GM18909 (cell line): ENCODE measurements around the gene RAB12.
"Not testable (repeated sequence)": the region's sequence is repeated elsewhere in the genome, so short reads cannot be mapped to it uniquely, and the experiment has no call there.

ENCODE experiments used
- ATAC-seq: cut with Tn5 transposase; IDR thresholded peaks from one replicate; pipeline ENCODE4 v1.9.1; 2021; ENCODE audit warnings: mild to moderate bottlenecking; ENCODE audit not compliant: unreplicated experiment, poor library complexity

RAB12 gene

DNA sequence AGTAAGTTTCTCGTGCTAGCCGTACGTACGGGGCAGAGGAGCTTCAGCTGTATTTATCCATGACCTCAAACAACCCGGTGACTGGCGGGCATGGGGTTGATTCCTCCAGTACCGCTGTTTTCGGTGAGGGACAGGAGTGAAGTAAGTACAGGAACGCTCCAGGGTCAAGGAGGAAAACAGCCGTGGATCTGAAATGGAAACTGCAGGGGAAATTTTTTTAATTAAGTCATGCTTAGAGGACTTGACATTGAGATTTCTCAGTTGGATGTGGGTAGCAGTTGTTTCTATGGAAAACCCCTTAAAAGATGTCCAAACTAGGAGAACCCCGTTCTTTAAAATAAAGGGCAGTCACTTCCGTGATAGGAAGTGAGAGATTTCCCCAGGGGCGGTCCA is 1.2 kb downstream of the RAB12 start:
- ATAC-seq: no peak

DNA sequence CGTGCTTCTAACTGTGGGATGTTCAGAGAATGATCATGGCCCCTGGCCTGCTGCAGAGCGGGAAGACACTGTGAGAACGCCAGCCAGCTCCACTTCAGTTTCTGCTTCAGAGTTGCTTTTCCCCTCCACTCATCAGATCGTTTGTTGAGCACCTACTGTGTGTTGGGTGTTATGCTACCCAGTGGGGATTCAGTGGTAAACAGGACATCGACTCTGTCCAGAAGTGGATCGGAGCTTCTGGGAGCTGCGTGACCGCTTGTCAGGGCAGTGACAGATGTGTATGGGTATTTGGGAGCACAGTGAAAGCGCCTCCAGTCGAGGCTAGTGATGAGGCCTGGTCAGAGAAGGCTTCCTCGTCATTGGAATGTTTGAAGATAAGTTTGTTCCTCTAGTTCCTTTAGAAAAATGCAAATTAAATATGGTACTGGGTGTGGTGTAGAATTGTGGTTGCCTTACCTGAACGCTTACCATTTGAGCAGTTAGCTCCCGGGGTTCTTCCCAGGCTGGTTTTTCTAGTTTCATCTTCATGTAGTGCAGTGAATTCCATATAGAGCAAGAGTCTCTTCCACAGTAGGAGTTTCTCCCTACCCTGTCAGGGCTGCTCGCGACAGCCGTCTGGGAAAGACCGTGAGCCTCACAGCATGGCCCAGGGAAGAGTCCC is 2.8 kb downstream of the RAB12 start:
- no peak for ATAC-seq

DNA sequence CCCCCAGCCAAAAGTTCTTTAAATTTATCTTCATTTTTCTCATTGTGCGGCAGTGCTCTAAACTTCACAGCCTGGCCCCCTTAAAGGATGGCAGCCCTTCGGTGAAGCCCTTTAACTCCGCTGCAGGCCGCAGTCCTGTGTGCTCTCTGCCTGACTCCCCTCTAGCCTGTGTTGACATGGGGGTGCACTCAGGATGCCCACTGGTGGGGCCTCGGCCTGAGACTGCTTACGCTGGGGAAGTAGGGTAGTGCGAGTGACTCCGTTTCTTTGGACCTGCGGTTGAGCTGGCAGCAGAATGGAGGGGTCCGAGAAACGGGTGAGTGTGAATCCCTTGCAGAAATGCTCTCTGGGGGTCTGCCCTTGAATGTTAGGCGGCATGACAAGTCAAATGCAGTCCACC is 5.6 kb downstream of the RAB12 start:
- ATAC-seq: no peak

DNA sequence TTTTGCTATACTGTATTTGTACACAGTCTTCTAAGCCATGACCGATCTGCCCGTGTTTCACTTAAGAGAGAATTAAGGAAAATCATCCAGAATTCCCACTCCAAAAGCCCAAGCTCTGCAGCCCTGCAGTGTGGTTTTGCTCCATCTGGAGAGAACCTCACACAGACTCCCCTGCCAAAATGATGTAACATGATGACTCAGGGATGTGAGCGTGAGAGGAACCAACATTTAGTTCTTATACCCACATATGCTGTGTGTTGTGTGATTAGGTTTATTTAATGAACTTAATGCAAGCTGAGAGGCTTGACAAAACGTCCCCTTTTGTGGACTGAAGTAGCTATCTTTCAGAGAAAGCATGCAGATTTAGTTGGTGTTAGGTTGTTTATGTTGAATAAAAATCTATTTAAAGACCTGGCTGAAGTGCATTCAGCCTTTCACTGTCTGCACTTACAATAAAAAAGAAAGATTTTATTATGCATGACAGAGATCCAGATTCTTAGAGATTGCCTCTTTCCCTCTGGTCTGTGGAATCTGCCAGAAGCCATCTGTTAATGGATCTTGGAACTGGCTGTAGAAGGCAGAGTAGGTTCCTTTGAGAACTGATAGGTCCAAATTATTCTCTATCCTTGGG is 6.3 kb downstream of the RAB12 start:
- no peak for ATAC-seq

DNA sequence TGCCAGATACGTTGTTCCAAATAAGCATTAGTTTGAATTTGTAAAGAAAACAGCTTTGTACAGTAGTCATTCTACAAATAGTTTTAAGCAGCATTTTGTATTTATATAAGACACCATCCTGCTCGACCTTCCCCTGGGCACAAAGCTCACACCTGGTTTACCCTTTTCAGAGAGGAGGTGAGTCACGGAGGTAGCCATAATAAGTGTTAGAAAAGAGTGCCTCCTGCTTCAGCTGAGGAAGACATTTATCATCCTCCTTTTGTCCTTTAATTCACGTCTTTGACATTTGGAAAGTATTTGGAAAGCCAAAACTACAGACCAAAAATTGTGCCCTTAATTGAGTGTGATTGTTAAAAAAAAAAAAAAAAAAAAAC is 6.8 kb downstream of the RAB12 start:
- no peak for ATAC-seq

DNA sequence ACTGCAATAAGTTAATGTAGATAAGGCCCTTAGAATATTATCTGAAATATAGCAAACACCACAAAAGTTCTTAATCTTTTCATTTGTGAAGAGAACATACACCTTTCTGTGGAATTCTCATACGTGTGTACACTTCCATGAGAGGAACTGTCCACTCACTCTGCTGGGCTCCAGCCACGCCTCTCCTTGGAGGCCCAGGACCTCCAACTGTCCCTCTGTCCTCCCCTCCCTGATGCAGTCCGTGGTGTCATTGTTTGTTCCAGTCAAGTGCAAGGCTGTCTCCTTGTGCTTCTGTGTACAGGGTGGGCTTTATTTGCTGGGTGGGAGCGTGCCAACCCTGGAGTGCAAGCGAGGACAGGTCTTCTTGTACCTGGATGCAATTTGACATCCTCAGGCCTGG is 8.7 kb downstream of the RAB12 start:
- no peak for ATAC-seq

DNA sequence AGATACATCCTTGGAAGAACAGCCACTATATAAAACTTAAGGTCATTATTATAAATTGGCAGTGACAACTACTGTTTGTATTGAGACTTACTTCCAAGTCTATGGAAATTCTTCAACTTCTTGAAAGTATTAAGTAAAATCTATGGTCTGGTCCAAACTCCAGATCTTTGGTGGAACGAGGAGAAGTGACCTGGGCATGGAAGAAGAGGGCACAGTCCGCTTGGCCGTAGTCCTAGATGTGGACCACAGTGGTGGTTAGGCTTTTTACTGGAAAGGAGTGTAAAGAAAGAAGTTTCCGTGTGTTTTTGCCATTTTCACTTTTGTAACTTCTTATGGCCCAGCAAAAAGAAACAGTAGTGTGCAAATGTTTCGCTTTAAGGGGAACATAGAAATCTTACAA is 9.8 kb downstream of the RAB12 start:
- no peak for ATAC-seq

DNA sequence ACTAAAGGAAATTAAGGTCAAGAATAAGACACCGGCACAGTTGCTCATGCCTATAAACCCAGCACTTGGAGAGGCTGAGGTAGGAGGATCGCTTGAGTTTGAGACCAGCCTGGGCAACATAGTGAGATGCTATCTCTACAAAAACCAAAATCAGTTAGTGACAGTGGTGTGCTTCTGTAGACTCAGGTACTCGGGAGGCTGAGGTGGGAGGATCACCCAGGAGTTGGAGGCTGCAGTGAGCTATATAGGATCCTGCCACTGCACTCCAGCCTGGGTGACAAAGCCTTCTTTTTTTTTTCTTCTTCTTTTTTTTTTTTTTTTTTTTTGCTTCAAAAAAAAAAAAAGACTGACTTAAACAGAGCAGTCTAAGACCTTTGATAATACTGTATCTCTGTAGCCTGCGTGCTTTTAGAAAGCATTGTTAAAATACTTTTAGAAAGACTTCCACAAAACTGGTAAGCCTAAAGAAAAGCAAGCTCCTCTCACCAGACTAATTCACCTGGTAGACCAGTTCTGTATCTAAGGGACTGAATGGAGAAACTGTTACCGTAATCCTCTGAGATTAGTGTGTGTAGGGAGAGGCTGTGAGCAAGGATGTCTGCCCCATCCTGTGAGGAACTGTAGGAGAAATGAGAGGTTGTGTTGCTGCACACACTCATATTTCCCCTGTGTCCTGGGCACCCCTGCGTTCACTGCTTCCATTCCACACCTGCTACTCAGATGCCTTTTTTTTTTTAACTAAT is 10.8 kb downstream of the RAB12 start:
- no peak for ATAC-seq

DNA sequence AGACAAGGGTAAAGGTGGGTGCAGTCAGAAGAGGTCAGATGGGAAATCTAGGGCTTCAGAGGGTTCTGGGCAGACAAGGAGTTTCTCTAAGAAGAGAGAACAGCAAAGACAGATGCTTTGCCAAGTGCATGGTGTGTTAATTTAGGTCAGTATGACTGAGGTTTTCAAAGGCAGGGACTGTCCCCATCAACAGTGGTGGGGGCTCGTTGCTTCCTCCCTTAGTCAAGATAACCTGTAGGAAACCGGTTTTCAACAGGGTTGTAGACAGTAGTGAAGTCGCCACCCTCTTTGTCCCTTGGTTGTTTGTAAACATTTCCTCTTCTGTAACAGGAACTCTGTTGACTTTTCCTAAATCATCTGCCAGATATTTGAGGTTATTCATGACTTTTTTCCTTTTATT is 11.6 kb downstream of the RAB12 start:
- no peak for ATAC-seq

DNA sequence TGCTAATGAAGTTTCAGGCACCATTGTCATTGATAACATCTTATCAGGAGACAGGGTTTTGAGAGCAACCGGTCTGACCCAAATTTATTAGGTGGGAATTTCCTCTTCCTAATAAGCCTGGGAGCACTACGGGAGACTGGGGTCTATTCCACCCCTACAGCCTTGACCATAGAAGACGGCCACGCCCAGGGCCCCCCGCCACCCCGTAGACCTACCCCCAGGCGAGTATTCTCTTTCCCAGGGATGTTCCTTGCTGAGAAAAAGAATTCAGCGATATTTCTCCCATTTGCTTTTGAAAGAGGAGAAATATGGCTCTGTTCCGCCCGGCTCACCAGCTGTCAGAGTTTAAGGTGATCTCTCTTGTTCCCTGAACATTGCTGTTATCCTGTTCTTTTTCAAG is 13.4 kb downstream of the RAB12 start:
- ATAC-seq: not testable (repeated sequence)

DNA sequence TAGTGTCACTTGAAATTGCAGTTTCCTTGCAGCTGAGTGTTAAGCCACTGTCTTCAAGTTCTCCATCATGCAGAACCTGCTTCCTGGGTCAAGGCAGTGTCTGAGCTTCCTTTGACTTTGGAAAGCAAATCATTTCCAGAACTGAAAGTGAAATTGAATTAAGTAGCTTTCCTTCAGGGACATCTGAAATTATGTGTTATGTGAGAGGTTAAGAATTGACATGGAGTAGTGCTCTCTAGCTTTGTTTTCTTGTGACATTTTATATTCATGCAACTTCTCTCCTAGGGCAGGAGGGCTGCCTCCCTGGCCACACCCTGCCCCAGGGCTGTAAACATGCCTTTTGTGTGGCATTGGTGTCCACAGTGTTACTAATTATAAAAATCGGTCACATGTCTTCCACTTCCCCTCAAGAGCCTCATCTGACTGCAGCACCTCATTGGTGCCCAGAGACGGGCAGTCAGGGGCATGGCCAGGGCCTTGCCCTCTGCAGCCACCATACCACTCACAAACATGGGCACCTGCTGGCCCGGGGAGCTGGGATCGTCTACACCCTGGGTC is 14.4 kb downstream of the RAB12 start:
- ATAC-seq: peak; percentile 89

DNA sequence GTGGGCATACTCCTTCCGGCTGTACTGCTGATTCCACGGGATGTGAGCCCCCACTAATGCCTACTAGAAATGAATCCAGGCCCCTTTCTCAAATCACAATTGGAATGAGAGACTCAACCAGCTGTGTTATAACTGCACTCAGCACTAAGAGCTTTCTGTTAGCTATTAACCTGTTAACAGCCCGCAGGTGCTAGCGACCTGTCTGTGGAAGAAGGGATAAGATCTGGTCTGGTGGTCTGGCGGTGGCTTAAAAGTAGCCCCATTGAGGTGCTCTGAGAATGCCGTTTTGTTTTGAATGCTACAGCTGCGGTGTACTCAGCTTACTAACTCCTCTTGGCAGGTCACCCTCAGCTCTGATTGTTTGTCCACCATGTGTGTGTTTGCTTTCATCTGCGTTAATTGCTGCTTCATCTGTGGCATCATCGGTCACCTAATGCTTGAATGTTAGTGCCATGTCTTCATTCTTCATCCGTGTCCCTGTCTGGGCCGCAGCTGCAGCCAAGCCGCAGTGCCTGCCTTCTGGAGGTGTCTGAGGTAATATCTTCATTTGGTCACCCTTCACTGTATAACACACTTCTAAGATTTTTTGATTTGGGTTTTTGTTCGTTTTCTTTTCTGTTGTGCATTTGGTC is 16.3 kb downstream of the RAB12 start:
- ATAC-seq: no peak

DNA sequence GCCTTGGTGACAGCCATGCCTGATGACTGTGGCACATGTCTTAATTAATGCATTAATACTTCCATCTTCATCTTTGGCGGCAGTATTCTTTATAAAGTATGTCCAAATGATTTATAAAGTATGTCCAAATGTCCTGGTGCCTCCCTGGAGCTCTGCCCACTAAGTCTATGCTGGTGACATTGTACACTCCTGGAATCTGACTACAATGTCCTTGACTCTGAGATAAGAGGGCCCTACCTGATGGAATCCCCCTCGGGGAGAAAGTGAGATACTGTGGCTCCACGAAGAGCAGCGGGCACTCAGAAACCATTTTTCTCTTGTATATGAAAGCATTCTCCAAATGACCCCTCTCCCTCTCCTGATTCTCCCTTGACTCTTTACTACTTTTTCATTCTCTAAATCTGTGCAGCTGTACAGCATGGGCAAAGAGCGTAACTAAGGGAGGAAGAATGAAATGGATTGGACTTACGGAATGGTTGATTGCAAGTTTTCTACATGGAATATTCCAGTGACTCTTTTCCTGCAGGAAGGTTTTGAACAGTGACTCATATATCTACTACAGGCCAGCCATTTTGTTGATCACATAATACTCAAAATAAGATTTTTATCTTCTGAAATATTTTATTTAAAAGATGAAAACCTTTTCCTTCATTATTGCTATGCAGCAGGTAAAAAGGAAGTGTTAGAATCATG is 17.3 kb downstream of the RAB12 start:
- ATAC-seq: no peak

DNA sequence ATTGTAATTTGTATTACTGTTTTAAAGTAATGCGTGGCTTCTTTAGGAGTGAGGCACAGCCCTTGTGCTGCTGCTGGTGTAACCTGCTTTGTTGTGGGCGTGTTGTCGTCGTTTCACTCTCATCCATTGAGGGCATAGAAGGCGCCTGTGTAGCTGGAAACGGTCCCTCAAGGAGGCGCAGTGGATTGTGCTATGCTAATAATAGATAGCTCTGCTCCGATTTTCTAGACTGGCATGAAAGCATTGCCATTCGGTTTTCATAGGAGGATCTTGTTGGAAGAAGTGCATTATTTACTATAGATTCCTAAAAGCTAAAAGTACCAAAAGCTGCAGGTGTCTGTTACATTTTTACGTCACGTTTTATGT is 17.9 kb downstream of the RAB12 start:
- ATAC-seq: no peak

DNA sequence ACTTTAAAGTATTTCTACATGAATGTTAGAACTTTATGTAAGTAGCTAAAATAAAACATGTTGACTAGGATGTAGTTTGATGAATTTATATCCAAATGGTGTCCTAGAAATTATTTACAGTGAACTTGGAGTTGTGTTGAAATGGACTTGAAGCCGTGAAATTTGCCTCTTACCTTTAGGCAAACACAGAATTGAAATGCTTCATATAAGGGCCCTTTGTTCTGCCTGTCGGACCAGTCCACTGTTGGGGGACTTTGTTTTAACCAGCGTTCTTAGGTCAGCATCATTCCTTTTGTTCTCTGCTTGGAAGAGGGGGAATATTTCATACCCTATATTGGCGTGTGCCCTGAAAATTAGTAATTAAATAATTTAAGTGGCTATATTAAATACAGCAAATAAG is 18.3 kb downstream of the RAB12 start:
- no peak for ATAC-seq

DNA sequence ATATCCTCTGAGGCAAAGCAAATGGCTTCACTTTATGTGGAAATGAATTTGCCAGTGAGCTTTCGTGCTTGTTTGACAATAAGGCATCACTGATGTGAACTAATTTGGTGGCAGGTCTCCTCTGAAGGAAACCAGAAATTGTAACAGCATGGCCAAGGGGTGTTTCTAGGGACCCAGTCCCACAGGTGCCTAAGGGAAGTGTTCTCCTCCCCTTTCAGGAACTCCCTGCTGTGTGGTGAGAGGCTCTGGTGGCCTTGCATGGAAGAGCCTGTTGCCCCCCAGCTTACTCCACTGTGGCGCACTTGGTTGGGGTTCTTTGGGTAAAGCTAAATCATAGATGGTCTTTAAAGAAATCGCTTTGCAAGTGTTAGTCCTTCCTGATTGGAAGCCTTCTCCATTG is 20.4 kb downstream of the RAB12 start:
- ATAC-seq: no peak

DNA sequence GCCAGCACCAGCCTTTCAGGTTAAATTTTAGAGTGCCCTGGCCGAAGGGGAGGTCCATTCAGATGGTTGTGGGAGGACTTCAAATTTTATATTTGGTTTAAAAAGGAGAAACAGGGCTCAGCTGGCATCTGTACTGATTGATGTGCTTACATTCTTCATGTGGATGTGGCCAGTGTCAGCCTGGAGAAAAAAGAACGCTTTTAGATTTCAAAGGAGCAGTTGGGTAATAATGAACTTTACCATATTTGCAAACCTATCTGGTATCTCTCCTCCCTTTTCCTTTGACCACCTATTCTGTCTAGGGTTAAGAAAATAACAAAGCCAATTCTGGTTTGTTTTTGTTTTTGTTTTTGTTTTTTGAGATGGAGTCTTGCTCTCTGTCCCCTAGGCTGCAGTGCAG is 21.3 kb downstream of the RAB12 start:
- no peak for ATAC-seq

DNA sequence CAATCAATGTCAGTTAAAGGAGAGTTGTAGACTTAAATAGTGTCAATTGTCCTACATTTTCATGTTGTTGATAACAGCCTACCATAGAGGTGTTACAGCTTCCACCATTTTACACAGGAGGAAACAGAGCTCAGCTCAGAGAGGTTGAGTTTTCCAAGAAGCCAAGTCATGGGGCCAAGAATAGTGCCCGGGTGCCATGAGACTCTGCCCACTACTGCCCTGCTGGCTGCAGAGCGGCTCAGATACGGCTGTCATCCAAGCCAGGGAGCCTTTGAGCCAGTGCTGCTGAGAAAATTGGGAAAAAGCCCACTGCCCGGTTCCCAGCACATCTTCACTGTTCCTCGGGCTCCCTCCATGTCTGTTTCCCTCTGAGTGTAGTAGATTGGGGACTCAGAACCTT is 22.0 kb downstream of the RAB12 start:
- ATAC-seq: no peak

DNA sequence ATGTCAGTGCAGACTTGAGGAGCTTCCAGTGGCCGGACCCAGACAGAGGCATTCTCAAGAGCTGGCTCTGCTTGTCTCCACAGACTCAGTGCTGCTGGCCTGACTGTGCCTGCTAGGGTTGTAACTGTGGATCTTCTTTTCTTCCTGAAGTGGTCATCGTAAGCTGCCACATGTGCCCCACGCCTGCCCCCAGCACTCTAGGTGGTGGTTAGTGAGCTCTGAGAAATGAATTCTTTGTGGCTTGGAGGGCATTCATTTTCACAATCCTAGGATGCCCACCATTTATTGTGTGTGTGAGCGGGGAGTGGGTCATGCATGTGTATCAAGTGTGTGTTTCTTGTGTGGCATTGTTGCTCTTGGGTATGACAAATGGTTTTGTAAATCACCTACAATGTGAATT is 23.1 kb downstream of the RAB12 start:
- ATAC-seq: no peak

DNA sequence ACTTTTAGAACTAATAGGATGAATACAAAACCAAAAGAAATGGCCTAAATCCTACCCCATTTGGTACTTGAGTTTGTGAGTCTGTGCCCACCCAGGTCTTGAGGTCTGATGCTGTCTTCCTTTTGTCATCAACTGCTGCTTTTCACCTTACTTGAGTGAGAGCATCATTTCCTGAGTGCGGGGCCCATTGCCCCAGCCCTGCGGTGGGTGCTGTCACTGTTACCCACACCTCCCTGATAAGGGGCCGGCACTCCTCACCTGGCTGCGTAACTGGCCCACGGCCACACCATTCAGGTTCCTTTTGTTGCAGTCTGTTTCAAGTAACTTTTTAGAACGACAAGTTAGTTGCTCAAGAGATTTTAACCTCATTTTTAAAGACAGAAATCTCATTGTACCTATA is 25.3 kb downstream of the RAB12 start:
- ATAC-seq: no peak

DNA sequence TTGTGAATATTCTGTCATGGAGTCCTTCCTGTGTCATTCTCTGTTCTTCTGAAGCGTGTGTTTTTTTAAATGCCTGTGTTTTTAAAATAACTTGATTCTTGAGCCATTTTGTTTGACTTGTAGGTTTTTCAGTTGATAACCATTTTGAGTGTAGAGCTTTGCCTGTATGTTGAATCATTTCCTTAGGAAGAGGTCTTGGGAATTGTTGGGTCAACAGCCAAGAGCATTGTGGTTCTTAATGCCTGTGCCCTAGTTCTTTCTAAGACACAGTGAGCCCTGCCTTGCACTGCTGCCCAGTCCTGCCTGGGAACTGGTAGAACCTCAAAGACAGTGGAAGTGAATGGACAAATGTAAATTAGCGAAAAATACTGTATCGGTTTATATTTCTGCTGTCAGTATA is 25.9 kb downstream of the RAB12 start:
- no peak for ATAC-seq
